Measurements from ENCODE around the gene STYXL2.

STYXL2 gene

GRCh38 chr1:167093846-167094516, at the start of gene STYXL2:
Gene STYXL2 (plus strand): TSS chr1:167094075. CDS start chr1:167094850, 775 bp downstream.
- no peak for DNase-seq (ENCODE audit: low read depth)

GRCh38 chr1:167051907-167052306, 42.0 kb upstream of the STYXL2 start:
- DNase-seq (ENCODE audit: low read depth), result no peak

DNA sequence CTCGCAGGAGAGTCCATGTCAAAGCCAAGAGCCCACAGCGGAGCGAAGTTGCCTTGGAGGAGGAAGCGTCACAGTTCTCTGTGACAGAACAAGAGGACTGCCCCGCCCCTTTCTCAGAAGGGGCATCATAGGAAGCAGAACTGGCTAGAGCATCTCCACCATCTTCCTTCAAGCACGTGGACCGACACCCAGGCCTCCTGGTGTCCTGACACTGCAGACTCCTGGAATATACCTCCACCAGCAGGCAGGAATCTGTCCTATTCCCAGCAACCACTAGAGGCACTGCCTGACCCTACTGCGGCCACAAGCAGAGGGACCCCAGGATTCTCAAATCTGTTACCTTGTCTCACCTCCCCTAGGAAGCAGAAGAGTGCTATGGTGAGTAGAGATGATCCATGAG, 41.5 kb upstream of the STYXL2 start:
- no peak for DNase-seq (ENCODE audit: low read depth)

DNA sequence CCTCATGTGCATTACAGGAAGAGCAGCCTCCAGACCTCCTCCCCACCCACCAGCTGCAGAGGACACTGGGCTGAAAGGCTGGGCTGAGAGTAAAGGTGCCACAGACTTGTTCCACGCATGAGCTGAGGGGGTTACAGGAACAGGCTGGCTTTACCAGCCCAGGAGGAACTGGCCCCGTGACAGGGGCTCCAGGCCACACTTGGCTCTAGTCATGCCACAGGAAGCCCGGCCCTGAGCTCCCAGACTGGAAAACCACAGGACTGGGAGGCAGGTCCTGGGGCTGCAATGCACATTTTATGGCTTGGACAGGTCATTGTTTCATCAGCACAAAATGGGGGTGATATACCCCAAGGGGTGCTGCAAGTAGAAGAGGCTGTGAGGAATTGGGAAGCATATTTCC, 39.3 kb upstream of the STYXL2 start:
- no peak for DNase-seq (ENCODE audit: low read depth)

- DNase-seq (ENCODE audit: low read depth), result no peak
These were observed 38.8 kb upstream of the STYXL2 start for GRCh38 chr1:167054946-167055630.

- DNase-seq (ENCODE audit: low read depth), result no peak
These were observed 37.2 kb upstream of the STYXL2 start for GRCh38 chr1:167056529-167057231.

GRCh38 chr1:167057241-167057688, 36.6 kb upstream of the STYXL2 start:
- DNase-seq (ENCODE audit: low read depth), result no peak

DNA sequence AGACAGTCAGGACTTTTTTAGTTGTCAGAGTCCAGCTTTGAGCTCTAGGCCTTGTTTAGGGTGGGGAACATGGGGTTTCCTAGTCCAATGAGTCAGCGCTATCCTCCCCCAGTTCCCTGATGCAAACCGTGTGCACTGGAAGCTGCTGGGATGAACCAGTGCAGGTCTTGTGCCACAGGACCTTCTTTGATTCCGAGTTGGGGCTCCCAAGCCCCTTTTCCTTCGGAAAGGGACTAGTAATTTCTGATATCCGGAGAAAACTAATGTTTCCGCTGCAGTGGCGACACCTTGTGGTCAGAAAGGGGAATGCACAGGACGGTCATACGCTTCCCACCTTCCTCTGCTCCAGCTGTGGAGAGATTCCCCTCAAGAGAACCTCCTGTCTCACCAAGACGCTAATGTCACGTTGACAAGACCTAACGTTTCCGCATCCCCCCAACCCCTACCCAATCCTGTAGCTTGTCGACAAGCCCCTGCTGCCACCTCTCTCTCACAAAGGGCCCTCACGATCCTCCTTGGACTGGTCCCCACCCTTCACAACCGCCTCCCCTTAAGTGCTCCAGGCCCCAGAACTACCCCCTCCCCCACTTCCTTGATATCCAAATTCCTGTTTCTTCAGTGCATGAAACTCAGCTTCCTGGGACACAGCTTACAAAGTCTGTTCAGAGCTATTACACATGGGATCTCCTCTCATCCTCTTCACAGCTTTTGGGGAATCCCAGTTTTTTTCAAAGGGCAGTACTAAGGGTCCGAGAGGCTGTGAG, 34.6 kb upstream of the STYXL2 start:
- DNase-seq (ENCODE audit: low read depth), result peak; percentile 48

DNA sequence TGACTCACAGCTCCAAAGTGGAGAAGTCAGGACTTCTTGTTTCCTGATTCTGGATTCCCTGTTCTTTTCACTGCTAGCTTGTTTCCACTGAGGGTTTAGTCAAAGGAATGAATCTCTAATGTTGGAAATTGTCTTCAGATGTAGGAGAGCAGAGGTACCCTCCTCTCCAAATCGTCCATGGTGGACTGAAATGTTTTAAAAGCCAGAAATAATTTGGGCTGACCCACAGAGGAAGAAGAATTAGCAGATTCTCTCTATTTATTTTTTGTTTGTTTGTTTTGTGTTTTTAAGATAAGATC, 34.1 kb upstream of the STYXL2 start:
- DNase-seq (ENCODE audit: low read depth), result no peak

GRCh38 chr1:167060141-167061072, 33.5 kb upstream of the STYXL2 start:
- DNase-seq (ENCODE audit: low read depth), result no peak

GRCh38 chr1:167061073-167061464, 32.8 kb upstream of the STYXL2 start:
- no peak for DNase-seq (ENCODE audit: low read depth)

- no peak for DNase-seq (ENCODE audit: low read depth)
These were observed 29.3 kb upstream of the STYXL2 start for GRCh38 chr1:167064621-167065020.

DNA sequence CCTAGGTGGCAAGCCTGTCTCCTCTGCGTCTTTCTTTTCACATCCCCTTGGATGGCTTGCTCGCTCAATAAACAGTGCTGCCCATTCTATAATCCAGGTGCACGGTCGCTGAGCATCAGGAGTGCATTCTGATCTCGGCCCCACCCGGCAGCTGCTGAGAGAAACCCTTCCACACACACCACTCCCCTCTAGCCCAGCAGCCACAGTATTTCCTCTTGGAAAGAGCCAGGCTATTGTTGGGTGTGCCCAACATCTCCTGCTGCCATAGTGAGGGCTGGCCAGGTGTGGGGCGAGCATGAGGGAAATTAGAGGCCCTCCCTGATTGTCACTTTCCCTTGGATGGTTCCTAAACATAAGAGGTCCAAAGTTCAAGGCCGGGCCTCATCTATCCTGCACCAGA, 28.4 kb upstream of the STYXL2 start:
- DNase-seq (ENCODE audit: low read depth), result no peak

DNA sequence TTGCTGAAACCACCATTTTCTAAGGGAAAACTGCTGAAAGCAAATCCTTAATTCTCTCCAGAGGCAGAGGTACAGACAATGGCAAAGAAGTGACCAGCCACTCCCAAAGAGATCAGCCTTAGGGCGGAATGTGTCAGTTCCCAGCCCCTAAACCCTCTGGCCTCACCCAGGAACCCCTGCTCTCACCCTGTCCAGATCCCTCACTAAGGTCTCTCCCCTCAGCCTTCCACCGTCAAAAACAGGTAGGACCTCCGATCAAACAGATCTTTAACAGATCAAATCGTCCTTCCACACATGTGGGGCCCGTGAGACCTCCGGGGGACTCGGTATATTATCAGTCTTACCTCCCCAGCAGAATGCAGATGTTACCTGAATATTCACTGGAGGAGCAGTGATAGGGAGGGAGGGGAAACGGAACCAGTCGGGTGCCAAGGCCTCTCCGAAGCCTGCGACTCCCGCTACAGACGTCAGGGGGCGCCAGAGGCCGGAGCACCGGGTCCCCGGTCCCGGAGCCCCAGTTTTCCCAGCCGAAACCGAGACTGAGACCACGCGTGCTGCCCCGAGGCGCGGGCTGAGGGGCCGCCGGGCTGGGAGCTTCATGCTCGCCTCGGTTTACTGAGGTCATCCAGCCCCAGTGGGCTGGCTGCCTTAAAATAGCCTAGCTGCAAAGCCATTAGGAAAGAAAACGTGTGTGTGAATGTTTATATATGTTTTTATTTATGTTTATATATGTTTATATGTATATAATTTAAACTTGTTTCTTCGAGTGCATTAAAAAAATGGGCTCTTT, 27.3 kb upstream of the STYXL2 start:
- DNase-seq (ENCODE audit: low read depth), result peak; percentile 74

- DNase-seq (ENCODE audit: low read depth), result no peak
These were observed 26.0 kb upstream of the STYXL2 start for GRCh38 chr1:167067904-167068303.

DNA sequence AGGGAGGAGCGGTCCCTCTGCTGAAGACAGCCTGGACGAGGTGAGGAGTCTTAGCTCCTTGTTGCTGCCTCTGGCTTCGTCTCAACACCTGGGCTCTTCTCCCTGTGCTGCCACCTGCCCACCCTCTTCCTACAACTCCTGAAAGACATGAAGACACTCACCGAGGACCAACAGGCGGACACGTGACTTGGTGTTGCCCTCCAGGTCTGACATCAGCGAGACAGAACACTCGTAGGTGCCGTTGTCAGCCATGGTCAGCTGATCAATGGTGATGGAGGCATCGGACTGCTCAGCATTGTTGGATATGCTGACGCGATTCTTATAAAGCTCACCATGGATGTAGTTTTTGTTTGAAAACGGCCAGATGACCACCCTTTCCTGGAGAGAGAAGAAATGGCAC, 25.1 kb upstream of the STYXL2 start:
- no peak for DNase-seq (ENCODE audit: low read depth)

- DNase-seq (ENCODE audit: low read depth), result no peak
These were observed 22.6 kb upstream of the STYXL2 start for GRCh38 chr1:167071286-167071685.

DNA sequence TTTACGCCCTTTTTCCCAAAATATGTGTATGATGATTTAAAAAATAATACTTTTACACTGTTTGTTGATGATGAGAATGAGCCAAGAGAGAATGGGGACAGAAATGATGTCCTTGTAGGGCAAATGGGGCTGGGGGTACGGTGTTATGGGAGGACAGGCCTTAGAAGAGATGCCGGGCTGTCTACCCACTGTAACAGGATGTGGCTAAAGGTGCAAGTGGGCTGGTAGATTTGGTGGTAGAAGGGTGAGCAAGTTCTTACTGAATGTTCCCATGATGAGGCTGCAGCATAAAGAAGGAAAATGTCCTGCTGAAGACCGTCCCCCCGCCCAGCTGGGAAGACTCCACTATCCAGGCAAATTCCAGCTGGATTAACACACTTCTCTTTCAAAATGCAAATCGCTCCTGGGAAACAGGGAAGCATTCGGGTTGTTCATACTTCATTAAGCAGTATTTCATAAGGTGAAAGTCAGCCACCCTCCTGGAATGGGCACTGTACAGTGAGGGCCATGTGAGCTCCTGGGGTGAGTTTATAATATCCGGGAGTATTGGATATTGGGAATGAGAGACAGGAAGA, 17.7 kb upstream of the STYXL2 start:
- no peak for DNase-seq (ENCODE audit: low read depth)

GRCh38 chr1:167077128-167077867, 16.6 kb upstream of the STYXL2 start:
- no peak for DNase-seq (ENCODE audit: low read depth)

DNA sequence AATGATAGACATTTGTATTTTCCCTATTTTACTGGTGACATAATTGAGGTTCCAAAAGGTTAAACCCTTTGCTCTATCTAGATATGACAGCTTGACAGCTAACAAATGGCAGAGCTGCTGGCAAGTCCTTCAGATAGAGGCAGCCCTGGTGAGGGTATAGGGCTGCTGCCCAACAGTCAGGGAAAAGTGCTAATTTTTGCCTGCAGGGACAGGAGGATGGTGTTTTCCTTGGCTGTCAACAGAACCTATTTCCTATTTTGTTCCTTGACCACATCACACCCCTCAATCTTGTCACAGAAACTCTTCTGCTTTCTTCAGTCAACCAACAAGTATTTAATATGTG, 16.0 kb upstream of the STYXL2 start:
- DNase-seq (ENCODE audit: low read depth), result no peak
